Activated naive CD4-positive, alpha-beta T cell treated with Interleukin-2 at 50 U/mL for 16 hours (primary cell): ENCODE results near the gene SGO1.

Source experiments
- DNase-seq: peaks from one replicate; pipeline ENCODE4 v3.0.0-alpha.2; 2020

SGO1 gene

DNA sequence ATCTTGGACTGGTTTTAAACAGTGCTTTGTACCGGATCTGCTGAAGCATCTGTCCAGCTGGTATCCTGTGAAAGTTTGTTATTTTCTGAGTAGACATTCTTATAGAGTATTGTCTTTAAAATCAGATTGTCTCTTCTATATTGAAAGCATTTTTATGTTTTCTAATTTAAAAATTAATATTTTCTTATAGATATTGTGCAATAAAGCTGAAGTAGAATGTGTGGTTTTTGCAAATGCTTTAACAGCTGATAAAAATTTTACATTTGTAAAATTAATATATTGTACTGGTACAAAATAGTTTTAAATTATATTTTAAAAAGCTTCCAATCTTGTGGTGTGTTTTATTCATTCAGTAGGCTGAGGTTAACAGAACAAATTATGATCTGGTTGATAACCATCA is 31.9 kb downstream of the SGO1 start:
- DNase-seq, result no peak

DNA sequence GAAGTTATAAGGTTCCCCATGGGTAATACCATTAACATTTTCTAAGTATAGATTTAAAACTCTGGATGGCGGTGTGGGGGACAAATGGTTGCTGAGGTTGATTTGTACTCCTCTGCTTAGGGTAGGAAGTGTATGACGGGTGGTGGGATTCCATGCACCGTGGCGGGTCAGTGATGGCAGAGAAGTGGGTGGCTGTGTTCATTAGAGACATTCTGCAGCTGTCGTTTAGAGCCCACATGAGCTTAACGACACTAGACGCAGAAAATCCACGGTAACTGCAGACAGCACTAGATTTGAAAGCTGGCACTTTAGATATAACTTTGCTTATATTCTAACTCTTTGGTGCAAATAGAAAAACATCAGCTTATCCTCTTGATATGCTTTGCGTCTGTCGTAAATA is 37.5 kb downstream of the SGO1 start:
- no peak for DNase-seq

GRCh38 chr3:20147361-20147760 is 38.6 kb downstream of the SGO1 start:
- no peak for DNase-seq

- no peak for DNase-seq
These were observed 39.7 kb downstream of the SGO1 start for GRCh38 chr3:20146301-20146700.

- no peak for DNase-seq
These were observed 40.1 kb downstream of the SGO1 start for GRCh38 chr3:20145874-20146273.

- DNase-seq, result no peak
These were observed 42.5 kb downstream of the SGO1 start for GRCh38 chr3:20143519-20143918.

DNA sequence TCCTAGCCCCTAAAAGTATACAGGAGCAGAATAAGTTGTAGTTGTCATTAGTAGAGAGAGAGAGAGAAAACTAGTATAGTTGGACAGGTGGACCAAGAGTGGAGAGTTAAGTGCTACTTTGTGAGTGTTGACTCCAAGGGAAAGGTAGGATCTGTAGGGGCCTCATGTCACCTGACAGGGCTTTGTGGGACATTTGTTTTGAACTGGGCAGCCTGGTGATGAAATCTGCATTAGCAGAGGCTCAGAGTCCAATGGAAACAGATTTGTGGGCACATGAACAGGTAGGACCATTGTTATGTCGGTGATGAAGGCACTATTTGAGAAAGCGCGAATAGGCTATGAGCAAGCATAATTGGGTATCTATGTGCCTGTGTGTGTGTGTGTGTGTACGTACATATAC is 43.5 kb downstream of the SGO1 start:
- DNase-seq, result no peak

DNA sequence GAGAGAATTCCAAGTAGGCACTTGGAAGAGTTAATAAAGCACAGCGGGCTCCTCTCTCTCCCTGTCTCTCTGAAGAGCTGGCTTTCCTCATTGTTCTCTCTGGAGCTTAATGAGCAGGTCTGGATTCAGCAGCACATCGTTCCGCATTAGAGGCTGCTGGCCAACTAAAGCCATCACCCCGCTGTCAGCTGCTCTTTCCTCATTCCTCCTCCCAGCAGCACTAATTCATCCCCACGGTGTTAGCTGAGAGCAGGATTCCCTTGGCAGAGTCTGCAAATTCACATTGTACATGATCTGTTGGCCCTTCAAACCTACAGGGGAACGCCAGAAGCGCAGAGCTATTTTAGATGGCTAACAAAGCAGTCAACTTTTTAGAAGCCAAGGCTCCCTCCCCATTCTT is 44.2 kb downstream of the SGO1 start:
- DNase-seq, result no peak

- no peak for DNase-seq
These were observed 44.7 kb downstream of the SGO1 start for GRCh38 chr3:20141316-20141715.

DNA sequence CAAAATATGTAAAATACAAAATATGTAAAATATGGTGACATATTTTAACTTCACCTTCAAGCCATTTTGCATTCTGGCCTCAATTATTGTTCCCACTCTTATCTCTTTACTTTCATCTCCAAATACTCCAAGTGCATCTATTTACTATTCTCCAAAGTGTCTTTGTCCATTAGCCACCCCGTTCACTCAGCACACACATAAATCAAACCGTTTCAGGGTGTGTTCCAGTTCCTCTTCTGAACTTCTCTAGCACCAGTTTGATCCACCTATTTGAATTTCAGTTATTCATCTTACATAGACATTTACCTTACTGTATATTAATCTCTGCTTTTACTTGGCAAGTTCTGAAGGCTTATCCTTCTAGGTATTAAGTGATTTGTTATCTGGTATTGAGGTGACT is 45.1 kb downstream of the SGO1 start:
- DNase-seq, result no peak

DNA sequence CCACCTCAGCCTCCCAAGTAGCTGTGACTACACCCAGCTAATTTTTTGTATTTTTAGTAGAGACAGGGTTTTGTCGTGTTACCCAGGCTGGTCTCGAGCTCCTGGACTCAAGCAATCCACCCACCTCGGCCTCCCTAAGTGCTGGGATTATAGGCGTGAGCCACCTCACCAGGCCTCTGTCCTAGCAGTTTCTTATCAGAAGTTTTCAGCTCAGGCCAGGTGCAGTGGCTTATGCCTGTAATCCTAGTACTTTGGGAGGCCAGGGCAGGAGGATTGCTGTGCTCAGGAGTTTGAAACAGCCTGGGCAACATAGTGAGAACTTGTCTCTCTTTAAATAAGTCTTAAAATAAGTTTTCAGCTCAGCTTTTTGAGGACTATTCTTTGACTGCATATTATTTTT is 48.4 kb downstream of the SGO1 start:
- no peak for DNase-seq

DNA sequence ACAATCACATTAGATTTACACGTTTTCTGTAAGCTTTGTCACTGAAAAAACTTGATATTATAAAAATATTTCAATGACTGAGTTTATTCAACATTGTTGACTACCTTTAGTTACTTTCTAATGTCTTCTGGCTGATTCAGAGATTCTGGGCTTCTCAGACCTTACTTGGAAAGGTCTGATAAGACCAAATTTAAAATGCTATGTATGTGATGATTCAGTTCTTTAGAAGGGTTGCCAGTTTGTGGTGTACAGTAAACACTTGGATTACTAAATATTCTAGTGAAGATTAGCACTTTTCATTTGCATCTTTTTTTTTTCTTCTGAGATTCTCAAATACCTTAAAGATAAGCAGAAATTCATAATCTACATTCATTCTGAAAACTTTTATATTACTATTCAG is 49.8 kb downstream of the SGO1 start:
- no peak for DNase-seq

DNA sequence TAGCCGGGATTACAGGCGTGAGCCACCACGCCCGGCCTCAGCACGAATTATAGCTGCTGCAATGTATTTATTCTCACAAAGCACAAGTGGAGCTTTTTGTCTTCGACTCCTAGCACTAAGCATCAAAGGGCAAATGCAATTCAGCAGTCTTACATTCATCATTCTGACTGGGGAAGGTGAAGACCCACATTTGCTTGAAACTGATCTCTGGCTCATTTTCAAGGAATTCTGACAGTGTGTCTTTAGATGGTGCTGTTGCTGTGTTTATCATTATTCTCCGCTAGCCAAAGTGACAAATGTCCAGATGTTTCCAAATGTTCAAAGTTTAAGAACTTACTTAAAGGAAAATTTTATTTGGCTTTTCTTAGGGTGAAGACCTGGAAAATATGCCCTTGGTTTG is 55.9 kb downstream of the SGO1 start:
- no peak for DNase-seq

DNA sequence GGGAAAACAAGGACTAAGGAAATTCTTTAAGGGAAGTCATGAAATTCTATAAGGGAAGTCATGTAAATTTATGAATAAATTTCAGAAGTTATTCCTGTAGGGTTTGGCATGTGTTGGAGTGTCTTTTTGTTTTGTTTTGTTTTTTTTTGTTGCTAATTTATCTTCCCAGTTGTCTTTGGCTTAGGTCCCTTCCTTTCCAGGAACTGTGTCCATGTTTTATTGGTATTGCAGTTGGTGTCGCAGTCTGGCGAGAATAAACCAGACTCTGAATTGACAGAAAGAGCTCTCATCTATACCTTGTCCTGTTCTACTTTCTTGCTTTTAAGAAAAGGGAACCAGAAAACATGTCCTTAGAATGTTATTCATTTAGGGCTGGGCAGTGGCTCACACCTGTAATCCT is 57.6 kb downstream of the SGO1 start:
- no peak for DNase-seq

- no peak for DNase-seq
These were observed 60.1 kb downstream of the SGO1 start for GRCh38 chr3:20125897-20126296.

DNA sequence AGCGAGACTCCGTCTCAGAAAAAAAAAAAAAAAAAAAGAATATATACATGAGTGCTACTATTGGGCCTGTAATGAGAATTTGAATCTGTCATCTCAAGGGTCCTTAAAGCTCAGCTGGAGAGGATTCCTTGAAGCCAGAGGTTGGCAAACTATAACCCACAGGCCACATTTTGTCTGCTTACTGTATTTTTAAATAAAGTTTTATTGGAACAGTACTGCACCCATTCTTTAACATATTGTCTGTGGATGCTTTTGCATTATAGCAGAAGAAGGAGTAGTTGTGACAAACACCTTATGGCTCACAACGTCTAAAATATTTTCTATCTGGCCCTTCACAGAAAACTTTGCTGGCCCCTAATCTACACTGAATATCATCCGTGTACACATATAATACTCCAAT is 60.7 kb downstream of the SGO1 start:
- DNase-seq, result no peak

DNA sequence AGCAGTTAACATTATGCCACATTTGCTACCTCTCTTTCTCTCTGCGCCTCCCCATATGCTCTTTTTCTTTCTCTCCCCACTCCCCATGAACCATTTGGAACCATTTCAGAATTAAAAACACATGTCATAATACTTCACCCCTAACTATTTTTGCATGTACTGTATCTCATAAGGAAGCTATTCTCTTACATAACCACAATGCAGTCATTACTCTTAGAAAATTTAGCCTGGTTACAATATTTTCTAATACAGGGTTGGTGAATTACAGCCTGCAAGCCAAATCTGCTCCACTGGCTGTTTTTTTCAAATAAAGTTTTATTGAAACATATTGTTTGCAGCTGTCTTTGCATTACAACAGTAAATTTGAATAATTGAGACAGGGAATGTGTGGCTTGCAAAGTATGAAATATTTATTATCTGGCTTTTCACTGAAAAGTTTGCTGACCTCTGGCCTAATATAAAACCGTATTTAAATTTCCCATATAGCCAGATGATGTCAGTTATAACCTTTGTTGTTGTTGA is 62.8 kb downstream of the SGO1 start:
- no peak for DNase-seq

GRCh38 chr3:20121088-20121487 is 64.9 kb downstream of the SGO1 start:
- no peak for DNase-seq
